ENCODE measurements around the gene AMACR.
"Not testable (repeated sequence)": the region's sequence is repeated elsewhere in the genome, so short reads cannot be mapped to it uniquely, and the experiment has no call there.

The AMACR gene

DNA sequence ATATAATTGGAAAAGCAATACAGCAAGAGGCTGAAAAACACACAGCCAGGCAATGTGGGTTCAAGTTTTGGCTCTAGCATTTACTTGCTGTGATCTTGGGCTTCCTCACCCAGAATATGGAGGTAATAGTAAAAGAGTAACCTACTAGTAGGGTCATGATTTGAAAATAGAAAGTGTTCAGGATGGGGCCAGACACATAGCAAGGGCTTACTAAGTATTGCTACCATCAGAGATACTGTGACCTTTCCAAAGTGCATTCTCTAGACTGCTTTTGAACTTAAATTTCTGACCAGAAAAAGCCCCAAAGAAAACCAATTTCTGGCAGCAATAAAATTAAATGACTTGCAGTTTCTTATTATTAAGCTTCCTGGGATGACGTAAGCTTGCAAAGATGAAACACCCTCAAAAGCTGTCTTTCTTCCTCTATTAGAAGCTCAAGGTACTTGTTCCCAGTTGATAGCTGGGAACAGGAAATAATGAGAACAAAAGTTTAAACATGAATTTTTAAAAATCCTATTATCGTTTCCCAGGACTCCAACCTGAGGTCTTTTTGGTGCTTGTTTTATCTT lies 43.6 kb downstream of the AMACR start:
- DNase-seq, result no peak

DNA sequence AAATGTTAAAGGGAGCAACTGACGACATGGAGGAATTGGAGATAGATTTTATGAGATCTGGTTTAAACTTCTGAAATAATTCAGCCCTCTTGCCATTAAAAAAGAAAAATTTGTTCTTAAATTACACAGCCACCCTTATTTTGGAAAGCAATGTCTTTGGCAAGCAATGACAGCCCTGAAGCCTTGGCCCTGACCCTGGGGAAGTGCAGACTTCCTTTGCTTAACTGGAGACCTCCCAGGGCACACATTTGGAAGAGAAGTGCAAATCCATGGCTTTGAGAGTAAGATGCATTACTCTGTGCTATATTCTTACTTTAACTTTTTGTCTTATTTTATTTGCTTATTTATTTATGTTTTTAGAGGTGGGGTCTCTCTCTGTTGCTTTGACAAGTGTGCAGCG lies 49.7 kb downstream of the AMACR start:
- no peak for DNase-seq

DNA sequence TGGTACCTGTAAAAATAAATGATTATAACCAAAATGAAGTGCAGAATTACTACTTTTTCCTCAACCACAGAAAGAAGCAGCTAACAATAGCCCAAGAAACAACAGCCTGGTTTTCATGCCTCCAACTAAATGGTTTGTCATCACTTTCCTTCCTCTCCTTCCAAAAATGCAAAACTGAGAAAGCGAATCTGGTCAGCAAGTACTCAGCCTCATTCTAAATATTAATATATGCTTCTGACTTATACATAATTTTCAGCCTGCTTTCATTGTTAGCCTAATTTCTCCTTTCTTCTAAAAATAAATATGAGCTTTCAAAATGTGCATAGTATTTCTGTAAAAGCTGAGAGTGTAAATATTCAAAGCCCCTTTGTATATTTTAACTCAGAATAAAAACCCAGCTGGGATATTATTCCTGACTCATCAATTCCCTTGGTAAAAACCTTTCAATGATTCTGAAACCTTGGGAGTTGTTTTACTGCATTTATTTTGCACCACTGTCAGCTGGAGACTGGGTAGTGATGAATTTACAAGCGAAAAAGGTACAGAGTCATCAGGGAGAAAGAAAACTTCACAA lies 50.2 kb downstream of the AMACR start:
- DNase-seq, result no peak

DNA sequence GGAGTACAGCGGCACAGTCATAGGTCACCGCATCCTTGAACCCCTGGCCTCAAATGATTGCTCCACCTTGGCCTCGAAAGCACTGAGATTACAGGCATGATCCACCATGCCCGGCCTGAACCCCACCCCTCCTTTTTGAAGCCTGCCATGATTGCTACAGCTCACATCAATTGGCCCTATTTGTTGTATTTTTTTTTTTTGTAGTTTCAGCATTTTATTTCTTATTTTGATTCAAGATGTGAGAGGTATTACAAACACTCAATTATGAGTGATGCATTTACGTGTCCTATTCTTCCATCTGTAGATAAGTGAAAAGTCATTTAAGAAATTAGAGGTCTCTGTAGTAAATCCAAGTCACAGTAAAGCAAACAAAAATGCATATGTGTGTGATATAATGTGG lies 55.7 kb downstream of the AMACR start:
- not testable (repeated sequence) for DNase-seq

DNA sequence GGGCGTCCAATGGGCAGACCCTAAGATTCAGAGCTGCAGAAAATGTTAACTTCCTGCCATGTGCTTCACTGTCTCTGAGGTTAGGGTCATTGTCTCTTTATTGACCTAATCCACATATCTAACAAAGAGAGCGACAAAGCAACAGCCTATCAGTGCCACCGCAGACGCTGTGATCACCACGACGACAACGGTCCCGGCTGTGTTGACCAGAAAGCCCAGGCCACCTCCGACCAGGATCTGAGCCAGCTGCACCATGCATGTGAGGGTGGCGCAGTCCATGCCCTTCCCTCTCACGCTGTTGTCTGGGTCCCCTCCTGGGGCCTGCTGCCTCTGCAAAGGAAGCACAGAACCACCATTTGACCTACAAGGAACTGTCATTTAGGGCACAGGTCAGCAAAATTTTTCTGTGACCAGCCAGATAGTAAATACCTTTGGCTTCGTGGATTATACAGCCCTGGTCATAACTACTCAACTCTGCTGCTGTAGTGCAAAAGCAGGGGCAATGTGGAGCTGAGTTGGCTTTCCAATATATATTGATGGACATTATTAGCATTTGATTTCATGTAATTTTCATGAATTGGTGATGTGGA lies 63.2 kb downstream of the AMACR start:
- no peak for DNase-seq

DNA sequence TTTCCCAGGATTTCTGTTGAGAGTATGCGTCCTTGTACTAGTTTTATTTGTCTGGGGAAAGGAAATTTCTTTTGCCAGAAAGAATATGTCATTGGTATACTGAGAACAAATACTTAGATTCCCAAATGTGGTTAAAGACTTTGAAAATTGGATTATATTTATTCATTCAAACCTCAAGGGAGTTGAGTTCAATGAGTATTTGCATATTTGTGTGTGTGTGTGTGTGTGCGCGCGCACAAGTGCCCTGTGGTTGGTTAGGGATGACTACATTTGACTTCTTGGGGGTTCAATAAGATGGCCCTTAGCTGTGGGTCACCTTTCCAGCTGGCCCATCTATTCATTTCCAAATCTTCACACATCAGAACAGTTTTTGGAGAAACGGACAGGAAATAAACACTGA lies 66.8 kb downstream of the AMACR start:
- DNase-seq, result peak; percentile 80

DNA sequence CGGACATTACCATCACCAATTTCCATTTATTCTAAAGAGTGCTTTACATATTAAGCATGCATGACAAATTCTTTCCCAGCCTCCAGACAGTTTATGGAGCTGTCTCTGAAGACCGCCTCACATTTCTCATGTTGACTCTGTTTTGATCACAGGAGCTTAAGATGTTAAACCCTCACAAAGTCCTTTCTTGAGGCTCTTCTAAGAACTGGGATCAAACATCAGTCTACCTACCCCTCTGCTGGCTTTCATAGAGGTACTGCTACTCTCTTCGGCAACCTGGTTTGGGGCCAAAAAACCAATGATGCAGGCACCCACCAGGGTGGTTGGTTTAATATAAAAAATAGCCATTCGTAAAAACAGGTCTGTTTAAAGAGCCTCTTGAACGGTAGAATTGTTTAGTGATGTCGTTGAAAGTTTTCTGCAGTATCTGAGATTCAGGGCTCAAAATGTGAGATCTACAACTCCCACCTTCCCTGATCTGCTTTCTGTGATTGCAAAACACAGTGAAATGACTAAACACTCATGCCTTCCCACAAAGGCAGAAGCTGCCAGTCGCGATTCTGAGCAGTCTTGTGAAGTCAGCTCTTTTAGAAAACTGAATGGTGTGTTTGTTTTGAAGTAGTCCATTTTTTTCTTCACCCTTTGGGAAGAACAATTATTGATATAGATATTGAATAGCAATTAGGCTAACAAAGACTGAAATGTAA lies 68.1 kb downstream of the AMACR start:
- DNase-seq, result no peak

DNA sequence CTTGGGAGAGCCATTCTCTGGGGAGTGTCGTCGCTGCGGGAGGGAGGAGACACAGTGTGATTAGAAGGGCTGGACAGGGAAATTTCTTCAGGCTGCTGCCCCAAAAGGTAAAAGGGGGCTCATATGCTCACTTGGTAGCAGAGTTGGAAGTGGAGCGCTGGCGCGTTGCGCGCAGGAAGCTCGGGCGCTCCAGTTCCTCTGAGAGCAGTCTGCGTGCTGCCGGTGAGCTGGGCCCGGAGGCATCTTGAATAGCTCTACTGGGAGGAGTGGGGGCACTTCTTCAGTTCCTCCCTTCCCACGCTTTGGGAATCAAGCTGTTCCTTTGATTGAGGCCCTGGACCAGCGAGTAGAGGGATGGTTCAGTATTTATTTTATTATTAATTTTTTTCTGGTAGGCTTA lies 69.0 kb downstream of the AMACR start:
- DNase-seq, result no peak

DNA sequence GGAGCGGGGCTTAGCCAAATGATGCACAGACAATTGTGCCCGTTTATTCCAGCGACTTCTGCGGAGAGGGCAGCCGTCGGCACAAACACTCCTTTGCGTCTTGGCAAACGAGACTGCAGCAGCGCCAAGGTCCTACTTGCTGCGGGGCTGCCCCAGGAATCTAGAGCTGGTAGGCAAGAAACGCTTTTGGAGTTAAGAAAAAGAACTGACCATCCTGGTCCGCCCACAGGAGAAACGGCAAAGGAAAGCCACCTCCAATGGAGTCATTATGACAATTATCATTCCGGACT lies 69.4 kb downstream of the AMACR start:
- no peak for DNase-seq

DNA sequence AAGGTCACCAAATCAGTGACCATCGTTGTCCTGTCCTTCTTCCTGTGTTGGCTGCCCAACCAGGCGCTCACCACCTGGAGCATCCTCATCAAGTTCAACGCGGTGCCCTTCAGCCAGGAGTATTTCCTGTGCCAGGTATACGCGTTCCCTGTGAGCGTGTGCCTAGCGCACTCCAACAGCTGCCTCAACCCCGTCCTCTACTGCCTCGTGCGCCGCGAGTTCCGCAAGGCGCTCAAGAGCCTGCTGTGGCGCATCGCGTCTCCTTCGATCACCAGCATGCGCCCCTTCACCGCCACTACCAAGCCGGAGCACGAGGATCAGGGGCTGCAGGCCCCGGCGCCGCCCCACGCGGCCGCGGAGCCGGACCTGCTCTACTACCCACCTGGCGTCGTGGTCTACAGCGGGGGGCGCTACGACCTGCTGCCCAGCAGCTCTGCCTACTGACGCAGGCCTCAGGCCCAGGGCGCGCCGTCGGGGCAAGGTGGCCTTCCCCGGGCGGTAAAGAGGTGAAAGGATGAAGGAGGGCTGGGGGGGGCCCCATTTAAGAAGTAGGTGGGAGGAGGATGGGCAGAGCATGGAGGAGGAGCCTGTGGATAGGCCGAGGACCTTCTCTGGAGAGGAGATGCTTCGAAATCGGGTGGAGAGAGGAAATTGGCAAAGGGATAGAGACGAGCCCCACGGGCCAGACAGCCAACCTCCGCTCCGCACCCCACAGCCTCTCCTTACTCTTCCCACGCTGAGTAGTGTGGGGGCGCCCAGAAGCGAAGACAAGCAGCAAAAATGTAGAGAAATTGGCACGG lies 69.9 kb downstream of the AMACR start:
- no peak for DNase-seq

DNA sequence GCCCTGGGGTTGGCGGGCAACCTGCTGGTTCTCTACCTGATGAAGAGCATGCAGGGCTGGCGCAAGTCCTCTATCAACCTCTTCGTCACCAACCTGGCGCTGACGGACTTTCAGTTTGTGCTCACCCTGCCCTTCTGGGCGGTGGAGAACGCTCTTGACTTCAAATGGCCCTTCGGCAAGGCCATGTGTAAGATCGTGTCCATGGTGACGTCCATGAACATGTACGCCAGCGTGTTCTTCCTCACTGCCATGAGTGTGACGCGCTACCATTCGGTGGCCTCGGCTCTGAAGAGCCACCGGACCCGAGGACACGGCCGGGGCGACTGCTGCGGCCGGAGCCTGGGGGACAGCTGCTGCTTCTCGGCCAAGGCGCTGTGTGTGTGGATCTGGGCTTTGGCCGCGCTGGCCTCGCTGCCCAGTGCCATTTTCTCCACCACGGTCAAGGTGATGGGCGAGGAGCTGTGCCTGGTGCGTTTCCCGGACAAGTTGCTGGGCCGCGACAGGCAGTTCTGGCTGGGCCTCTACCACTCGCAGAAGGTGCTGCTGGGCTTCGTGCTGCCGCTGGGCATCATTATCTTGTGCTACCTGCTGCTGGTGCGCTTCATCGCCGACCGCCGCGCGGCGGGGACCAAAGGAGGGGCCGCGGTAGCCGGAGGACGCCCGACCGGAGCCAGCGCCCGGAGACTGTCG lies 70.7 kb downstream of the AMACR start:
- no peak for DNase-seq

DNA sequence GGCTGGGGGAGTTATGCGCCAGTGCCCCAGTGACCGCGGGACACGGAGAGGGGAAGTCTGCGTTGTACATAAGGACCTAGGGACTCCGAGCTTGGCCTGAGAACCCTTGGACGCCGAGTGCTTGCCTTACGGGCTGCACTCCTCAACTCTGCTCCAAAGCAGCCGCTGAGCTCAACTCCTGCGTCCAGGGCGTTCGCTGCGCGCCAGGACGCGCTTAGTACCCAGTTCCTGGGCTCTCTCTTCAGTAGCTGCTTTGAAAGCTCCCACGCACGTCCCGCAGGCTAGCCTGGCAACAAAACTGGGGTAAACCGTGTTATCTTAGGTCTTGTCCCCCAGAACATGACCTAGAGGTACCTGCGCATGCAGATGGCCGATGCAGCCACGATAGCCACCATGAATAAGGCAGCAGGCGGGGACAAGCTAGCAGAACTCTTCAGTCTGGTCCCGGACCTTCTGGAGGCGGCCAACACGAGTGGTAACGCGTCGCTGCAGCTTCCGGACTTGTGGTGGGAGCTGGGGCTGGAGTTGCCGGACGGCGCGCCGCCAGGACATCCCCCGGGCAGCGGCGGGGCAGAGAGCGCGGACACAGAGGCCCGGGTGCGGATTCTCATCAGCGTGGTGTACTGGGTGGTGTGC lies 71.4 kb downstream of the AMACR start, which contains the start of gene RXFP3:
Gene RXFP3 (plus strand): TSS at position 6 of the 636 bp plus-strand sequence. CDS start 355 bp downstream, at position 361.
- no peak for DNase-seq
